Astrocyte of the hippocampus (primary cell): ENCODE measurements around the gene SVOP.
"Not testable (repeated sequence)": the region's sequence is repeated elsewhere in the genome, so short reads cannot be mapped to it uniquely, and the experiment has no call there.

ENCODE experiments used
- DNase-seq: peaks from one replicate; pipeline ENCODE4 v3.0.0; 2011; ENCODE audit warnings: low read depth, low spot score

Gene SVOP

DNA sequence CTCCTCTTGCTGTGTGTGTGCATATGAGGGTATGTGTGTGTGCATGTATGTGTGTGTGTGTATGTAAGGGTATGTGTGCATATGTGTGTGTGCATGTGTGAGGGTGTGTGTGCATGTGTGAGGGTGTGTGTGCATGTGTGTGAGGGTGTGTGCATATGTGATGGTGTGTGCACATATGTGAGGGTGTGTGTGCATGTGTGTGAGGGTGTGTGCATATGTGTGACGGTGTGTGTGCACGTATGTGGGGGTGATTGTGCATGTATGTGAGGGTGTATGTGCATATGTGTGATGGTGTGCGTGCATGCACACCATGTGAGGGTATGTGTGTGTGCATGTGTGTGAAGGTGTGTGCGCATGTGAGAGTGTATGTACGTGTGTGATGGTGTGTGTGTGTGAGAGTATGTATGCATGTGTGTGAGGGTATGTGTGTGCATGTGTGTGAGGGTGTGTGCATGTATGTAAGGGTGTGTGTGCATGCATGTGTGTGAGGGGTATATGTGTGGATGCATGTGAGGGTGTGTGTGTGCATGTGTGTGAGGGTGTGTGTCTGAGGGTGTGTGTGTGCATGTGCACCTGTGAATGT is 125.6 kb downstream of the SVOP start:
- DNase-seq, result no peak

DNA sequence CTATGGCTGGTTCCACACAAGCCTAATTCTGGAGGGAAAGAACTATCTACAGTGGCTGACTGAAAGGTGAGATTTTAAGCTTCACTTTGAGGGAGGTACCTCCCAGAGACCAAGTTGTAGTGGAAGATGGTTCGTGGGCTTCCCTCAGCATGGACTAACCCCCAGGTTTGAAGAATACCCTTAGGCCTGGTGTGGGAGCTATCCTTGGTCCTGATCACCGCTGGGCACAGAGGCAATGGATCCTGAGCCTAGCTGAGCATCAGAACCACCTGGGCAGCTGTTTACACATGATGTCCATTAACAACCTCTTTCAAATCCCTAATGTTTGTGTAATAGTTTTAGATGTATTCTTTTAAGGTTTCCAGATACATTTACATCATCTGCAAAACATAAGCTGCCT is 130.7 kb downstream of the SVOP start:
- DNase-seq, result peak; percentile 38

- DNase-seq, result no peak
These were observed 132.8 kb downstream of the SVOP start for GRCh38 chr12:108888031-108888430.

GRCh38 chr12:108886873-108887629 is 133.8 kb downstream of the SVOP start:
- DNase-seq, result no peak

- peak; percentile 18 for DNase-seq
These were observed 136.5 kb downstream of the SVOP start for GRCh38 chr12:108884116-108885012.

DNA sequence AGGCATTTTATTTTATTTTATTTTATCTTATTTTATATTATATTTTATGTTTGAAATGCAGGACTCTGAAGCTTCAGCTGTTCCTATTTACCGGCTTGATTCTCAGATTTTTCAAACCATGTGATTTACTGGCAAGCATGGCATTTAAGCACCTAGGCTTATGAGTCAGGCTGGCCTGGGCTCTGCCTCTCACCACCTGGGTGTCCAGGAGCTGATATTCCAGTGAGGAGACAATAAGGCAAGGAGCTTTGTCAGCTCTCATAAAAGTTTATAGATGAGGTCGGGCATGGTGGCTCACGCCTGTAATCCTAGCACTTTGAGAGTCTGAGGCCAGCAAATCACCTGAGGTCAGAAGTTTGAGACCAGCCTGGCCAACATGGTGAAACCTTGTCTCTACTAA is 138.9 kb downstream of the SVOP start:
- no peak for DNase-seq

- no peak for DNase-seq
These were observed 141.1 kb downstream of the SVOP start, which contains the start of gene DAO for GRCh38 chr12:108879615-108880254. Gene DAO (plus strand): TSS chr12:108880092. CDS start chr12:108885007, 4,915 bp downstream.

DNA sequence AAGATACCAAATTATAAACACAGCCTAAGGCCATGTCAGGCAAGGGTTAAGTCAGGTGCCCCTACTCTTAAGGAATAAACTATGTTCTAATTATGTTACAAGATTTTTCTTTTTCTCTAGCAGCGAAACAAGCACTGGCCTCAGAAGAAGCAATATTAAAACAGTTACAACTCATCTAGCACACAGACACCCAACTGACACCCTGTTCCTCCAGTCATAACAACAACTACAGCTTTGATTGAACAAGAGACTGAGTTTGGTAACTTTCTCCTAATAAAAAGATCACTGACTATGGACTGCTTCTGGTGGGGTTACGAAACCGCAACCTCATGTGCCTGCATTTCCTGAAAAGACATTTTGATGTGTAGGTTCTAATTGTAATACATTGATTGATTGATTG is 144.3 kb downstream of the SVOP start:
- DNase-seq, result no peak

DNA sequence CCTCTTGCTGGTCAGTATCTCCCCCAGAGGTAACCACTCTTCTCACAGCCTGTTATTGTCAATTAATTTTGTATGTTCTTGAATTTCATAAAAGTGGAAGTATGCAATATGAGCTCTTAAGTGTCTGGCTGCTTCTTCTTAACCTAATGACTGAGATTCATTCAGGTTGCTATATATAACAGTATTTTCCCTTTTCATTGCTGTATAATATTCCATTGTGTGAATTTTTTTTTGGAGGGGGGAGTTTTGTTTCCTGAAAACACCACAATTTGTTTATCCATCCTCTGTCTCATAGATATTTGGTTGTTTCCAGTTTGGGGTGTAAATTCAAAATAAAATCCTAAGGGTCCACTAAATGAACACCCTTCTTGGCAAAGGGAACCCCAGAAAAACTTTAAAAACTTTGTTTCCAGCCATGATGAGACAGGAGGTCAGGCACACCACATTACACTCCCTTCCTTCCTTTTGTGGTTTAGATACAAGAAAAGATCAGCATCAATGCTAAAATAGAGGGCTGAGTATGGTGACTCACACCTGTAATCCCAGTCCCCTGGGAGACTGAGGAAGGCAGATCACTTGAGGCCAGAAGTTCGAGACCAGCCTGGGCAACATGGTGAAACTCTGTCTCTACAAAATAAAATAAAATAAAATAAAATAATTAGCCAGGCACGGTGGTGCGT is 145.0 kb downstream of the SVOP start:
- DNase-seq, result no peak

DNA sequence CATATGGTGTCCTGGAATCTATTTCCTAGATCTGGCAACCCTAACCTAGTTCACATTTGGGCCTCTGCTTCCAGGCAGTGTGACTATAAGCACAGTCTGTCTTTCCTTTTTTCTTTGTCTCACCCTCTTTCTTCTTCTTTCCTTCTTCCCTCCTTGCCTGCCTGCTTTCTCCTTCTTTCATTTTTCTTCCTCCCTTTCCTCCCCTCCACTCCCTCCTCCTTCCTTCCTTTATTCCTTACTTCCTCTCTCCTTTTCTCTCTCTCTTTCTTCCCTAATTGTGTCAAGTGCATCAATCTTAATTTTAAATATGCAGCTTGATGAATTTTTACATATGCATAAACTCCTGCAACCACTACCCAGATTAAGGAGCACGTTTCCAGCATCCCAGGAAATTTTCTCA is 145.6 kb downstream of the SVOP start:
- DNase-seq, result no peak

GRCh38 chr12:108868781-108869180 is 152.1 kb downstream of the SVOP start:
- no peak for DNase-seq

GRCh38 chr12:108866083-108866482 is 154.8 kb downstream of the SVOP start:
- DNase-seq, result not testable (repeated sequence)

GRCh38 chr12:108865169-108865568 is 155.7 kb downstream of the SVOP start:
- DNase-seq, result no peak

GRCh38 chr12:108862588-108862959 is 158.3 kb downstream of the SVOP start:
- no peak for DNase-seq

DNA sequence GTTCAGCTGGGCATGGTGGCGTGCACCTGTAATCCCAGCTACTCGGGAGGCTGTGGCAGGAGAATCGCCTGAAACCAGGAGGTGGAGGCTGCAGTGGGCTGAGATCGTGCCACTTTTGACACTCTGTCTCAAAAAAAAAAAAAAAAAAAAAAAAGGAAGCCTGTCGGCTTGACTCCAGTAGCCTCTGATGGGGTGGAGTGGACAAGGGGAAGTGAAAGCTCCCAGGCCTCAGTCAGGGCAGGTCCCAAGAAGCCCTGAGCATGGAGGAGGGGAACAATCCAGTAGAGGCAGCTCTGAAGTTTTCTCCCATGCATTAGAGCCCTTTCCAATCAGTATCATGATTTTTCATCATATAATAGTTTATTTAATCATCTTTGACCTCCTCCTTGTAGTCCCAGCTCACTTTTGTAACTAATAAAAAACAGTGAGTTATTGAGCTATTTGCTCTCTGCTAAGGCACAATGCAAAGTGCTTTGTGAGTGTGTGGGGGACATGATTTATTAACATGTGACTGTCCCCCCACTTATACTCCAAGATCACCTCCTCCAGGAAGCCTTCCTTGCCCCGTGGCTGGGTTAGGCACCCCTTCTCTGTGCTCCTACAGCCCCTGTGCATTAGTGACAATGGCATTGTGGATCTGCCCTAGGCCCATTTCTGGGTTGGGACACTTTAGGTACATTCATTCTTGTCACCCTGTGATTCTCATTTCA is 158.8 kb downstream of the SVOP start:
- DNase-seq, result no peak

GRCh38 chr12:108860443-108860842 is 160.4 kb downstream of the SVOP start:
- no peak for DNase-seq

GRCh38 chr12:108859923-108860291 is 161.0 kb downstream of the SVOP start:
- no peak for DNase-seq

DNA sequence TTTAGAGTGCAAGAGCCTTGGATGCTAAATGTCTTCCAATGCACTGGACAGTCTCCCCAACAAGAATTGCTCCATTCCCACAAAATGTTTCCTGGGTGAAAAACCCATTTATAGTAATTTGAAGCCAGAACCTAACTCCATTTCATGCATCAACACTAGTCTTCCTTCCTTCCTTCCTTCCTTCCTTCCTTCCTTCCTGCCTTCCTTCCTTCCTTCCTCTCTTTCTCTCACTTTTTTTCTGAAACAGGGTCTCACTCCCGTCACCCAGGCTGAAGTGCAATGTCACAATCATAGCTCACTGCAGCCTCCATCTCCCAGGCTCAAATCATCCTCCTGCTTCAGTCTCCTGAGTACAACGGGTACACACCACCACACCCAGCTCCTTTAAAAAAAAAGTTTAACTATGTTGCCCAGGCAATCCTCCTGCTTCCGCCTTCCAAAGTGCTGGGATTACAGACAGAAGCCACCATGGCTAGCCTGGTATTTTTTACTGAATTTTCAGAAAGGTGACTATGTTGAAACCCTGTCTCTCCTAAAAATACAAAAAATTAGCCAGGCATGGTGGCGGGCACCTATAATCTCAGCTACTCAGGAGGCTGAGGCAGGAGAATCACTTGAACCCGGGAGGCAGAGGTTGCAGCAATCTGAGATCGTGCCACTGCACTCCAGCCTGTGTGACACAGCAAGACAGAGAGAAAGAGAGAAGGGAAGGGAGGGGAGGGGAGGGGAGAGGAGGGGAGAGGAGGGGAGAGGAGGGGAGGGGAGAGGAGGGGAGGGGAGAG is 161.5 kb downstream of the SVOP start:
- not testable (repeated sequence) for DNase-seq

DNA sequence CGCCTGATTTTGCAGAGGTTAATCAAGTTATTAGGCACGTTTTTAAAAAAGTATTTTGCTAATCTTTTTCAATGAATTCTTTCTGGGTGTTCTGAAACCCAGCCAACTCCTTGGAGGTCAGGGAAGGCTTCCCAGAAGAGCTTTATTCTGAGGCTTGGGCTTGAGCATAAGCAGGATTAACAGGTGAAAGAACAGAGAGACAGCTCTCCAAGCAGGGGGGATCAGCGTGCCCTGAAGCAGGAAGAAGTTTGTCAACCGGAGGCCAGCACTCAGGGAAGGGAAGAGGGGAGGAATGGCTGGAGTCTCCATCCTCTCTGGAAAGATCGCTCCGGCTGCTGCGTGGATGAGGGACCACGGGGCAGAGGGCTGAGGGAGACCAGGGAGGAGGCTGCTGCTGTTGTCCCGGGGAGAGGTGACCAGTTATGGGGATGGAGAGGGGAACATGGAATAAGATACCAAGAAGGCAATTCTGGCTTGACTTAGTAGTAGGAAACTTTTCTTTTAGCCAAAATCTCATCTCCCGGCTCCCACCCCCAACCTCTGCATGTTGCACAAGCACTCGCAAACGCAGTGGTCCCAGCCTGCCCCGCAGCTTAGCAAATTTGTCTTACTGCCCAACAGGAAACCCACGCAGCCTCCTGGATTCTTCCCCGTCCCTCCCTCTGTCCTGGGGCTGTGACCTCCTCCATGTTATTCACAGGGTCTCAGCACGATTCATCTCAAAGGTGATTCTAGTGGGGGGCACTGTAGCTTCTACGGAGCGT is 162.4 kb downstream of the SVOP start:
- no peak for DNase-seq
